ENCODE data around the gene RGS13. TPM values are rescaled to one million over a fixed set of nuclear protein-coding genes. Genes with fewer than 3 reads are reported as not detected.

The RGS13 gene
- total RNA-seq, 1 donor from 2014 or later, result not detected

GRCh38 chr1:192604979-192605620 lies 30.8 kb upstream of the RGS13 start:
- no peak for DNase-seq
- Mint-ChIP-seq H3K27ac (no peak overlapping the region), H3K27me3 (peaks cover 2% of the 10 kb centered on the region), H3K4me3 (no peak overlapping the region), H3K9me3 (no peaks in the 10 kb centered on the region), H3K4me1 (peaks cover 24% of the 10 kb centered on the region), H3K36me3 (ENCODE audit: low read depth) (no peaks in the 10 kb centered on the region)
- intact Hi-C loops (cut with micrococcal nuclease), result loop anchor here (5.0 kb wide), 1 partner anchor 452 kb away; the partner anchor contains the start of genes RO60 and UCHL5

GRCh38 chr1:192608671-192609070 lies 27.3 kb upstream of the RGS13 start:
- no peaks in the 10 kb centered on the region for H3K36me3 Mint-ChIP-seq (ENCODE audit: low read depth)
- no peak overlapping the region for H3K27ac Mint-ChIP-seq
- peaks cover 13% of the 10 kb centered on the region for H3K4me1 Mint-ChIP-seq

GRCh38 chr1:192609110-192610079 lies 26.6 kb upstream of the RGS13 start:
- intact Hi-C loops (cut with micrococcal nuclease), result loop anchor here (1.0 to 2.0 kb wide), 2 partner anchors 29 to 135 kb away; no protein-coding TSS in a partner anchor
- Mint-ChIP-seq H3K4me1 (peaks cover 13% of the 10 kb centered on the region), H3K36me3 (ENCODE audit: low read depth) (no peaks in the 10 kb centered on the region), H3K27ac (peak overlapping the region; percentile 28), H3K27me3 (no peaks in the 10 kb centered on the region), H3K9me3 (no peaks in the 10 kb centered on the region), H3K4me3 (peak overlapping the region; percentile 63)
- peak; percentile 85 for DNase-seq

More at GRCh38 chr1:192608671-192609070, 27.3 kb upstream of the RGS13 start:
- H3K27me3 Mint-ChIP-seq, result no peaks in the 10 kb centered on the region
- no peak for DNase-seq
- H3K4me3 Mint-ChIP-seq, result peak overlapping the region; percentile 63
- H3K9me3 Mint-ChIP-seq, result no peaks in the 10 kb centered on the region
- intact Hi-C loops (cut with micrococcal nuclease), result loop anchor here (1.0 to 2.0 kb wide), 2 partner anchors 28 to 134 kb away; no protein-coding TSS in a partner anchor

GRCh38 chr1:192610112-192610889 lies 25.6 kb upstream of the RGS13 start:
- Mint-ChIP-seq H3K36me3 (ENCODE audit: low read depth) (no peaks in the 10 kb centered on the region), H3K27ac (no peak overlapping the region), H3K9me3 (no peaks in the 10 kb centered on the region), H3K4me3 (no peak overlapping the region), H3K4me1 (peaks cover 13% of the 10 kb centered on the region), H3K27me3 (peaks cover 4% of the 10 kb centered on the region)
- intact Hi-C loops (cut with micrococcal nuclease), result no loop called here
- DNase-seq, result no peak

- Mint-ChIP-seq H3K9me3 (no peaks in the 10 kb centered on the region), H3K36me3 (ENCODE audit: low read depth) (no peaks in the 10 kb centered on the region), H3K4me3 (no peak overlapping the region), H3K4me1 (no peaks in the 10 kb centered on the region), H3K27me3 (peaks cover 12% of the 10 kb centered on the region), H3K27ac (no peak overlapping the region)
- DNase-seq, result no peak
- intact Hi-C loops (cut with micrococcal nuclease), result no loop called here
Observed at GRCh38 chr1:192615055-192615454, 20.9 kb upstream of the RGS13 start.

- no peak overlapping the region for H3K27ac Mint-ChIP-seq
- H3K27me3 Mint-ChIP-seq, result peaks cover 31% of the 10 kb centered on the region
- intact Hi-C loops (cut with micrococcal nuclease), result no loop called here
- H3K4me1 Mint-ChIP-seq, result no peaks in the 10 kb centered on the region
- no peak overlapping the region for H3K4me3 Mint-ChIP-seq
- DNase-seq, result no peak
- no peaks in the 10 kb centered on the region for H3K9me3 Mint-ChIP-seq
- H3K36me3 Mint-ChIP-seq (ENCODE audit: low read depth), result no peaks in the 10 kb centered on the region
Observed at GRCh38 chr1:192620071-192620635, 15.8 kb upstream of the RGS13 start.

GRCh38 chr1:192626366-192627179 lies 9.4 kb upstream of the RGS13 start:
- Mint-ChIP-seq H3K27me3 (peaks cover 32% of the 10 kb centered on the region), H3K36me3 (ENCODE audit: low read depth) (no peaks in the 10 kb centered on the region), H3K4me3 (no peak overlapping the region), H3K4me1 (no peaks in the 10 kb centered on the region), H3K9me3 (no peaks in the 10 kb centered on the region), H3K27ac (no peak overlapping the region)
- intact Hi-C loops (cut with micrococcal nuclease), result no loop called here
- no peak for DNase-seq

GRCh38 chr1:192627901-192628300 lies 8.0 kb upstream of the RGS13 start:
- Mint-ChIP-seq H3K4me3 (no peak overlapping the region), H3K36me3 (ENCODE audit: low read depth) (no peaks in the 10 kb centered on the region), H3K27me3 (peaks cover 26% of the 10 kb centered on the region), H3K9me3 (no peaks in the 10 kb centered on the region), H3K27ac (no peak overlapping the region), H3K4me1 (no peaks in the 10 kb centered on the region)
- DNase-seq, result no peak
- intact Hi-C loops (cut with micrococcal nuclease), result no loop called here

GRCh38 chr1:192628396-192629057 lies 7.4 kb upstream of the RGS13 start:
- no peak overlapping the region for H3K27ac Mint-ChIP-seq
- H3K4me3 Mint-ChIP-seq, result no peak overlapping the region
- peaks cover 24% of the 10 kb centered on the region for H3K27me3 Mint-ChIP-seq
- H3K9me3 Mint-ChIP-seq, result no peaks in the 10 kb centered on the region
- DNase-seq, result no peak
- intact Hi-C loops (cut with micrococcal nuclease), result no loop called here
- H3K4me1 Mint-ChIP-seq, result no peaks in the 10 kb centered on the region
- no peaks in the 10 kb centered on the region for H3K36me3 Mint-ChIP-seq (ENCODE audit: low read depth)

GRCh38 chr1:192629612-192630011 lies 6.3 kb upstream of the RGS13 start:
- peaks cover 17% of the 10 kb centered on the region for H3K27me3 Mint-ChIP-seq
- no peaks in the 10 kb centered on the region for H3K9me3 Mint-ChIP-seq
- no peak overlapping the region for H3K27ac Mint-ChIP-seq
- intact Hi-C loops (cut with micrococcal nuclease), result no loop called here
- H3K36me3 Mint-ChIP-seq (ENCODE audit: low read depth), result no peaks in the 10 kb centered on the region
- no peak overlapping the region for H3K4me3 Mint-ChIP-seq
- no peaks in the 10 kb centered on the region for H3K4me1 Mint-ChIP-seq
- DNase-seq, result no peak

- no peak for DNase-seq
Observed at GRCh38 chr1:192630521-192631287, 5.2 kb upstream of the RGS13 start.

GRCh38 chr1:192631749-192632148 lies 4.2 kb upstream of the RGS13 start:
- no peaks in the 10 kb centered on the region for H3K9me3 Mint-ChIP-seq
- H3K36me3 Mint-ChIP-seq (ENCODE audit: low read depth), result no peaks in the 10 kb centered on the region
- intact Hi-C loops (cut with micrococcal nuclease), result no loop called here
- DNase-seq, result no peak
- no peak overlapping the region for H3K4me3 Mint-ChIP-seq
- no peak overlapping the region for H3K27ac Mint-ChIP-seq
- no peaks in the 10 kb centered on the region for H3K4me1 Mint-ChIP-seq
- H3K27me3 Mint-ChIP-seq, result peaks cover 18% of the 10 kb centered on the region

More at GRCh38 chr1:192630521-192631287, 5.2 kb upstream of the RGS13 start:
- intact Hi-C loops (cut with micrococcal nuclease), result no loop called here
- Mint-ChIP-seq H3K27me3 (peaks cover 16% of the 10 kb centered on the region), H3K4me3 (no peak overlapping the region), H3K9me3 (no peaks in the 10 kb centered on the region), H3K27ac (no peak overlapping the region), H3K4me1 (no peaks in the 10 kb centered on the region), H3K36me3 (ENCODE audit: low read depth) (no peaks in the 10 kb centered on the region)
